Panc1 (cell line): Measurements from ENCODE around the gene LIN9. TPM values are rescaled to one million over a fixed set of nuclear protein-coding genes. Genes with fewer than 3 reads are reported as not detected.
"Not testable (repeated sequence)": the region's sequence is repeated elsewhere in the genome, so short reads cannot be mapped to it uniquely, and the experiment has no call there.

ENCODE experiments used
- ATAC-seq: fragments of 200-7000 bp; cut with Tn5 transposase; 2 replicates; pipeline ENCODE4 v1.9.1; 2020; ENCODE audit warnings: mild to moderate bottlenecking, moderate library complexity
- BruUV-seq: library from RNA; stranded (reverse); fragments of 400-500 nt; replicated peaks from 2 replicates; lab custom pipeline; 2021; lab: Mats Ljungman, UMichigan
- CTCF ChIA-PET: fragments of 300-600 bp; sonication (Branson Sonifier 250); formaldehyde crosslinking; loops from one replicate; lab custom pipeline; 2022; ENCODE audit warnings: antibody characterized with exemption; lab: Charles Lee
- POLR2A ChIA-PET: fragments of 300-600 bp; sonication (Branson Sonifier 250); formaldehyde crosslinking; loops from one replicate; lab custom pipeline; 2022; ENCODE audit warnings: antibody characterized with exemption; lab: Charles Lee
- DNase-seq: peaks from one replicate; pipeline ENCODE4 v3.0.0-alpha.2; 2010; ENCODE audit warnings: low read depth, low spot score
- H3K27ac ChIP-seq: 2 replicates; pipeline ENCODE4 v1.5.1; 2011; ENCODE audit warnings: mild to moderate bottlenecking, low read length, inconsistent platforms
- H3K27me3 ChIP-seq: fragments of 200-500 bp; sonication (Bioruptor generic); 2 replicates; pipeline ENCODE4 v1.6.0; 2014; ENCODE audit warnings: low read length, inconsistent platforms; ENCODE audit not compliant: control insufficient read depth, insufficient read depth
- H3K36me3 ChIP-seq: fragments of 200-500 bp; sonication (Bioruptor generic); 2 replicates; pipeline ENCODE4 v1.5.1; 2014; ENCODE audit warnings: inconsistent platforms, mild to moderate bottlenecking, low read length, moderate library complexity; ENCODE audit not compliant: control insufficient read depth, insufficient read depth
- H3K4me1 ChIP-seq: 2 replicates; pipeline ENCODE4 v1.5.1; 2011; ENCODE audit warnings: inconsistent platforms, mild to moderate bottlenecking, low read length, moderate library complexity; ENCODE audit not compliant: control insufficient read depth, insufficient read depth
- H3K4me3 ChIP-seq, 2 experiments: 2 replicates each; pipeline ENCODE4 v1.5.1; 2011 to 2012; ENCODE audit warnings: low read depth in 2 of 2, low read length in 2 of 2, mild to moderate bottlenecking in 2 of 2, inconsistent platforms in 1 of 2, moderate library complexity in 1 of 2
- H3K9me3 ChIP-seq: fragments of 200-500 bp; sonication (Bioruptor generic); 2 replicates; pipeline ENCODE4 v1.5.1; 2014; ENCODE audit warnings: low read depth, mild to moderate bottlenecking, inconsistent platforms, low read length, moderate library complexity; ENCODE audit not compliant: control insufficient read depth, insufficient read depth
- CTCF ChIP-seq: fragments of 450-650 bp; IDR thresholded peaks from 2 replicates; pipeline ENCODE4 v1.5.1; 2017; ENCODE audit warnings: mild to moderate bottlenecking
- POLR2AphosphoS5 ChIP-seq: IDR thresholded peaks from 2 replicates; pipeline ENCODE4 v1.6.1; 2012; ENCODE audit warnings: mild to moderate bottlenecking, low read depth, low read length, moderate library complexity
- SIN3A ChIP-seq: IDR thresholded peaks from 2 replicates; pipeline ENCODE4 v1.6.1; 2012; ENCODE audit warnings: low read depth, mild to moderate bottlenecking, low read length, moderate library complexity, borderline replicate concordance; ENCODE audit not compliant: insufficient read depth
- TCF7L2 ChIP-seq: IDR thresholded peaks from 2 replicates; pipeline ENCODE4 v1.6.1; 2011; ENCODE audit warnings: mild to moderate bottlenecking, low read depth, low read length, inconsistent platforms
- in situ Hi-C: cut with HindIII; loops from 2 replicates; pipeline ENCODE4 v1.10.0; 2016; ENCODE audit warnings: low sequenced_read_pairs, low pct_unique_long_range_greater_than_20kb
- intact Hi-C: fragments of 100-400 bp; cut with micrococcal nuclease; formaldehyde crosslinking; loops from one replicate; pipeline ENCODE4 v1.10.0; 2022; ENCODE audit not compliant: unreplicated experiment
- total RNA-seq: library from RNA; stranded (reverse); gene quantifications from one replicate; pipeline ENCODE4 v1.2.1, GENCODE V29; 2021; ENCODE audit not compliant: unreplicated experiment
- TF ChIP-seq, protein P1 (sequence below), 2 experiments: IDR thresholded peaks; 2 replicates each; pipeline ENCODE4 v1.6.1; 2011 to 2012; ENCODE audit warnings: low read depth in 2 of 2, control low read depth in 1 of 2, low read length in 1 of 2, mild to moderate bottlenecking in 1 of 2, moderate library complexity in 1 of 2; ENCODE audit not compliant: insufficient read depth in 1 of 2

Gene LIN9
- total RNA-seq, 1 experiment from 2014 or later = 11.4 TPM

- in situ Hi-C loops (no loop called here), intact Hi-C loops (no loop called here)
- no peak overlapping the region for H3K27ac ChIP-seq
- CTCF ChIA-PET = no interaction called here
- H3K36me3 ChIP-seq = no peaks in the 10 kb centered on the region
- H3K4me3 ChIP-seq = no peak overlapping the region
- TF ChIP-seq, protein P1, sequence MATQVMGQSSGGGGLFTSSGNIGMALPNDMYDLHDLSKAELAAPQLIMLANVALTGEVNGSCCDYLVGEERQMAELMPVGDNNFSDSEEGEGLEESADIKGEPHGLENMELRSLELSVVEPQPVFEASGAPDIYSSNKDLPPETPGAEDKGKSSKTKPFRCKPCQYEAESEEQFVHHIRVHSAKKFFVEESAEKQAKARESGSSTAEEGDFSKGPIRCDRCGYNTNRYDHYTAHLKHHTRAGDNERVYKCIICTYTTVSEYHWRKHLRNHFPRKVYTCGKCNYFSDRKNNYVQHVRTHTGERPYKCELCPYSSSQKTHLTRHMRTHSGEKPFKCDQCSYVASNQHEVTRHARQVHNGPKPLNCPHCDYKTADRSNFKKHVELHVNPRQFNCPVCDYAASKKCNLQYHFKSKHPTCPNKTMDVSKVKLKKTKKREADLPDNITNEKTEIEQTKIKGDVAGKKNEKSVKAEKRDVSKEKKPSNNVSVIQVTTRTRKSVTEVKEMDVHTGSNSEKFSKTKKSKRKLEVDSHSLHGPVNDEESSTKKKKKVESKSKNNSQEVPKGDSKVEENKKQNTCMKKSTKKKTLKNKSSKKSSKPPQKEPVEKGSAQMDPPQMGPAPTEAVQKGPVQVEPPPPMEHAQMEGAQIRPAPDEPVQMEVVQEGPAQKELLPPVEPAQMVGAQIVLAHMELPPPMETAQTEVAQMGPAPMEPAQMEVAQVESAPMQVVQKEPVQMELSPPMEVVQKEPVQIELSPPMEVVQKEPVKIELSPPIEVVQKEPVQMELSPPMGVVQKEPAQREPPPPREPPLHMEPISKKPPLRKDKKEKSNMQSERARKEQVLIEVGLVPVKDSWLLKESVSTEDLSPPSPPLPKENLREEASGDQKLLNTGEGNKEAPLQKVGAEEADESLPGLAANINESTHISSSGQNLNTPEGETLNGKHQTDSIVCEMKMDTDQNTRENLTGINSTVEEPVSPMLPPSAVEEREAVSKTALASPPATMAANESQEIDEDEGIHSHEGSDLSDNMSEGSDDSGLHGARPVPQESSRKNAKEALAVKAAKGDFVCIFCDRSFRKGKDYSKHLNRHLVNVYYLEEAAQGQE (IDR thresholded peaks at IDR 0.05; ENCODE audit: insufficient read depth in 1 of 2, low read depth in 2 of 2, low read length in 1 of 2) = no peak
- no peak for TF ChIP-seq TCF7L2
- no peak for TF ChIP-seq SIN3A
- no peak for TF ChIP-seq POLR2AphosphoS5
- no peak for TF ChIP-seq CTCF
- no peaks in the 10 kb centered on the region for H3K9me3 ChIP-seq
- DNase-seq (no peak), ATAC-seq (no peak)
- H3K4me1 ChIP-seq = no peaks in the 10 kb centered on the region
- BruUV-seq = no TSS peak
- no peaks in the 10 kb centered on the region for H3K27me3 ChIP-seq
- POLR2A ChIA-PET = no interaction called here
These were observed 53.6 kb downstream of the LIN9 start for GRCh38 chr1:226255380-226255779.

DNA sequence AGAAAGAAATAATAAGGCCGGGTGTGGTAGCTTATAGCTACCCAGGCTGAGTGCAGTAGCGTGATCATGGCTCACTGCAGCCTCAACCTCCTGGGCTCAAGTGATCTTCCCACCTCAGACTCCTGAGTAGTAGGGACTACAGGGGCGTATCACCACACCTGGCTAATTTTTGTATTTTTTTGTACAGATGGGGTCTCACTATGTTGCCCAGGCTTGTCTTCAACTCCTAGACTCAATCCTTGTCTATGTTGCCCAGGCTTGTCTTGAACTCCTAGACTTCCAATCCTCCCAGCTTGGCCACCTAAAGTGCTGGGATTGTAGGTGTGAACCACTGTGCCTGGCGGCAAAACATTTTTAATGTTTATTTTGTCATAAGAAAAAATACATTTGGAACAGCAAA lies 55.0 kb downstream of the LIN9 start:
- DNase-seq (no peak), ATAC-seq (no peak)
- TF ChIP-seq TCF7L2 (no peak), POLR2AphosphoS5 (no peak), SIN3A (no peak), CTCF (no peak)
- TF ChIP-seq, protein P1 (IDR thresholded peaks at IDR 0.05; ENCODE audit: insufficient read depth in 1 of 2, low read depth in 2 of 2, low read length in 1 of 2) = no peak
- Histone ChIP-seq H3K9me3 (no peaks in the 10 kb centered on the region), H3K27ac (no peak overlapping the region), H3K36me3 (peaks cover 2% of the 10 kb centered on the region; the same call in 1 of the 2 replicates), H3K4me1 (no peaks in the 10 kb centered on the region), H3K27me3 (no peaks in the 10 kb centered on the region), H3K4me3 (no peak overlapping the region)
- no TSS peak for BruUV-seq
- POLR2A ChIA-PET = no interaction called here
- CTCF ChIA-PET = no interaction called here
- intact Hi-C loops (no loop called here), in situ Hi-C loops (no loop called here)

DNA sequence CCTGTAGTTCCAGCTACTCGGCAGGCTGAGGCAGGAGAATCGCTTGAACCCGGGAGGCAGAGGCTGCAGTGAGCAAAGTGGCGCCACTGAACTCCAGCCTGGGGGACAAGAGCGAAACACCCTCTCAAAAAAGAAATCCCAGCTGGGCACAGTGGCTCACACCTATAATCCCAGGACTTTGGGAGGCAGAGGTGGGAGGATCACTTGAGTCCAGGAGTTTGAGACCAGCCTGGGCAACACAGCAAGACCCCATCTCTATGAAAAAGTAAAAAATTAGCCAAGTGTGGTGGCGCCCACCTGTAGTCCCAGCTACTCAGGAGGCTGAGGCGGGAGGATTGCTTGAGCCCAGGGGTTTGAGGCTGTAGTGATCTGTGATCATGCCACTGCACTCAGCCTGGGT lies 56.1 kb downstream of the LIN9 start:
- BruUV-seq, ATAC-seq, H3K4me1 ChIP-seq, H3K36me3 ChIP-seq, H3K4me3 ChIP-seq, H3K9me3 ChIP-seq, DNase-seq, CTCF ChIA-PET, H3K27me3 ChIP-seq, in situ Hi-C loops, H3K27ac ChIP-seq, intact Hi-C loops: not testable (repeated sequence)
- POLR2A ChIA-PET = interaction anchor here (0.7 kb wide), 1 partner anchor 1374 kb away, joined by 16 read pairs; no protein-coding TSS in a partner anchor
